Activated naive CD4-positive, alpha-beta T cell treated with anti-CD3 and anti-CD28 coated beads, Interleukin-2, amount 50 U/mL, for 72 hours (primary cell): ENCODE data around the gene PXN. TPM values are rescaled to one million over a fixed set of nuclear protein-coding genes. Genes with fewer than 3 reads are reported as not detected.

Experiments
- ATAC-seq, 2 donors: fragments of 150-1000 bp; cut with Tn5 transposase; 2 replicates each; pipeline ENCODE4 v1.10.0; 2021; ENCODE audit warnings: mild to moderate bottlenecking in 2 of 2, moderate library complexity in 2 of 2
- DNase-seq, 2 donors: peaks; one replicate each; pipeline ENCODE4 v3.0.0; 2021 to 2022; ENCODE audit warnings: low spot score in 2 of 2
- H3K27ac Mint-ChIP-seq, 2 donors: one replicate each; pipeline ENCODE4 v1.8.0; 2022; ENCODE audit warnings: mild to moderate bottlenecking in 2 of 2, mixed read lengths in 2 of 2
- H3K36me3 Mint-ChIP-seq, 2 donors: one replicate each; pipeline ENCODE4 v1.8.0; 2022; ENCODE audit warnings: mixed read lengths in 2 of 2
- H3K9me3 Mint-ChIP-seq, 2 donors: one replicate each; pipeline ENCODE4 v1.8.0; 2022; ENCODE audit warnings: mixed read lengths in 2 of 2
- total RNA-seq, 2 donors: library from RNA; stranded (reverse); gene quantifications; one replicate each; pipeline ENCODE4 v1.2.3, GENCODE V29; 2022

Gene PXN
- 10 to 100 TPM; 49.8 to 66.8 TPM for total RNA-seq

DNA sequence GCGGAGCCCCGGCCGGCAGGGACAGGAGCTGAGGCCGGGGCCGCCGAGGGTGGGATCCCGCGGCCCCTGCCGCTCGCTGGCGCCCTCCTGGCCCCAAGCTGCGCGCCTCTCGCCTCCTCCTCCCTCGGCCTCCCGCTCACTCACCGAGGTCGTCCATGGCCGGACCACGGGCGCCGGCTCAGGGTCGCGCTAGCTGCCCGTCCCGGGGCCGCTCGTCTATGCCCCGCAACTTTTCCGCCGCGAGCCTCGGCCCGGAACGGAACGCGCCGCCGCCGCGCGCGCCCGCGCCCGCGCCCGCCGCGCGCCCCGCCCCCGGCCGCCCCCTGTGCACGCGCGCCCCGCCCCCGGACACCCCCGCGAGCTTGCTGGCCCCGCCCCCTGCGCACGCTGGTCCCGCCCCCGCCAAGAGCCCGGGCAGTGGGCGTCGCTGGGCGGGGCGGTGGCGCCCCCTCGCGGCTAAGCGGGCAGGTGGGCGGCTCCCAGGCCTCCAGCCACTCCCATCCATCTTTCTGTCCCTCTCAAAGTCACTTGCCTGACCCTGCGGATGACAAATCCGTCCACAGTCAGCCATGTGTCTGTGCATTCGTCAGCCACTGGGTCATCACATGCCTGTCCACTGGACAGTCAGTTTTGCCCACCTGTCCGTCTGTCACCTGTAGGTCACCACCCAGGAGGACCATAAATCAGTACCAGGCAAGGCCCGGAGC lies at the start of gene PXN:
Gene PXN, minus strand, starts transcription at position 258 of the 707 bp plus-strand sequence. Its CDS starts 101 bp downstream, at position 157.
- ATAC-seq = peak; percentile 85 to 91
- H3K9me3 Mint-ChIP-seq = no peaks in the 10 kb centered on the region
- peak within 1 kb of the TSS; percentile 89 to 90 for H3K27ac Mint-ChIP-seq
- H3K36me3 Mint-ChIP-seq = peaks cover 7 to 8% of the 10 kb centered on the region in 2 donors
- DNase-seq = peak; percentile 93 to 96

GRCh38 chr12:120314220-120314619 lies 48.7 kb upstream of the PXN start:
- DNase-seq = no peak
- ATAC-seq = no peak
- Mint-ChIP-seq H3K27ac (no peak overlapping the region), H3K36me3 (no peaks in the 10 kb centered on the region), H3K9me3 (no peaks in the 10 kb centered on the region)

GRCh38 chr12:120301962-120302815 lies 36.7 kb upstream of the PXN start, which contains the start of gene SIRT4:
SIRT4 (plus strand) TSS chr12:120302321; CDS start chr12:120303562, 1,241 bp downstream.
- peak; percentile 100 for ATAC-seq
- peaks cover 0 to 6% of the 10 kb centered on the region in 2 donors for H3K36me3 Mint-ChIP-seq
- no peaks in the 10 kb centered on the region for H3K9me3 Mint-ChIP-seq
- peak; percentile 82 to 87 for DNase-seq
- H3K27ac Mint-ChIP-seq = peak within 1 kb of the TSS; percentile 83 to 87

- peak; percentile 50 to 59 for ATAC-seq
- no peak within 1 kb of the TSS for H3K27ac Mint-ChIP-seq
- H3K36me3 Mint-ChIP-seq = no peaks in the 10 kb centered on the region
- no peaks in the 10 kb centered on the region for H3K9me3 Mint-ChIP-seq
- peak; percentile 72 to 83 for DNase-seq
These were observed 27.4 kb upstream of the PXN start, which contains the start of gene RNU4-1 for GRCh38 chr12:120292661-120293531. RNU4-1 (minus strand) TSS chr12:120293237.

DNA sequence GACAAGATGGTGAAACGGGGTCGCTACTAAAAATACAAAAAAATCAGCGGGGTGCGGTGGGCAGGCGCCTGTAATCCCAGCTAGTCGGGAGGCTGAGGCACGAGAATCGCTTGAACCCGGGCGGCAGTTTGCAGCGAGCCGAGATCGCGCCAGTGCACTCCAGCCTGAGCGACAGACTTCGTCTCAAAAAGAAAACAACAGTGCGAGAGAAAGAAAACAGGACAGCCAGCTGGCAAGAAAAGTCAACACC lies 26.8 kb upstream of the PXN start:
- peak; percentile 0 to 13 for ATAC-seq
- H3K9me3 Mint-ChIP-seq = no peaks in the 10 kb centered on the region
- no peak for DNase-seq
- no peaks in the 10 kb centered on the region for H3K36me3 Mint-ChIP-seq
- no peak overlapping the region for H3K27ac Mint-ChIP-seq

DNA sequence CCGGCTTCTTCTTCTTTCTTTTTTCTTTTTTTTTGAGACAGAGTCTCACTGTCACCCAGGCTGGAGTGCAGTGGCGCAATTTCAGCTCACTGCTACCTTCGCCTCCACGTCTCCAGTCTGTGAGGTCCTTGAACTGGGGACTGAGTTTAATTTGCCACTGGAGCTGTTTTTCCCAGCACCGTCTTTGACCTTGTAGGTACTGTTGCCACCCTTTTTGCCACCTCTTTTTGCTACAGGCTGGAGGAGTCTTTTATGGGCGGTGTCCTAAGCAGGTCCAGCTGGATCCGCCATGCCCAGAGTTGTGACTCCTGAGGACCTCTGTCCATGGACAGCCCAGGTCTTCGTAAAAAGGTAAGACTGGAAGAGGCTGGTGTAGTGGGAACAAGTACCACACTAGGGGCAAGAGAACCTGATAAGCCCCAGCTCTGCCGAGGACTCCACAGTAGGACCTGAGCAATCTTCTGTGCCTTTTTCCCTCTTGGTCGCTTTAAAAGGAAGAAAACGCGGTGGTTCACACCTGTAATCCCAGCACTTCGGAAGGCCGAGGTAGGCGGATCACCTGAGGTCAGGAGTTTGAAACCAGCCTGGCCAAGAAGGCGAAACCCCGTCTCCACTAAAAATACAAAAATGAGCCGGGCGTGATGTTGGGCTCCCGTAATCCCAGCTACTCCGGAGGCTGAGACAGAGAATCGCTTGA lies 25.2 kb upstream of the PXN start:
- ATAC-seq = peak in 1 of 2 donors; percentile 18
- no peaks in the 10 kb centered on the region for H3K9me3 Mint-ChIP-seq

GRCh38 chr12:120287491-120287890 lies 22.0 kb upstream of the PXN start:
- ATAC-seq (no peak), DNase-seq (no peak)
- Mint-ChIP-seq H3K9me3 (no peaks in the 10 kb centered on the region), H3K36me3 (no peaks in the 10 kb centered on the region), H3K27ac (no peak overlapping the region)

More for the DNA sequence above, 25.2 kb upstream of the PXN start:
- Mint-ChIP-seq H3K36me3 (no peaks in the 10 kb centered on the region), H3K27ac (no peak overlapping the region)
- peak in 1 of 2 donors; percentile 33 for DNase-seq

- H3K27ac Mint-ChIP-seq = no peak overlapping the region
- ATAC-seq = no peak
- no peaks in the 10 kb centered on the region for H3K9me3 Mint-ChIP-seq
- no peaks in the 10 kb centered on the region for H3K36me3 Mint-ChIP-seq
- no peak for DNase-seq
These were observed 21.4 kb upstream of the PXN start for GRCh38 chr12:120286768-120287490.

DNA sequence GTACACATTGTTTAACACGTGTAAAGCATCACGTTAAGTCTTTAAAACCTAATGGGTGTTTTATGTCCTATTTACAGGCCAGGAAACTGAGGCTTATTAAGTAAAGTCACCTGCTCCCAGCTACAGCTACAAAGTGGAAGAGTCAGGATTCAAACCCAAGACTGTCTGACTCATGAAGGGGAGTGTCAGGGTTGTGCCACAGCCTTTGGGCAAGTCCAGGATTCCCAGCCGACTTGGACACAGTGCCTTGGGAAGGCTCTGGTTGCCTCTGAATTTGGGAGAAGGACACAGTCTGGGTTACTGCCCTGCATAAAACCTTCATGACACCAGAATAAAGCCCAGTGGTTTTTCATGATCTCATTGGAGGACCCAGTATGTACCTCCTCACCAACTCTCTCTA lies 18.9 kb upstream of the PXN start:
- H3K27ac Mint-ChIP-seq = no peak overlapping the region
- ATAC-seq = no peak
- no peaks in the 10 kb centered on the region for H3K36me3 Mint-ChIP-seq
- no peak for DNase-seq
- no peaks in the 10 kb centered on the region for H3K9me3 Mint-ChIP-seq

DNA sequence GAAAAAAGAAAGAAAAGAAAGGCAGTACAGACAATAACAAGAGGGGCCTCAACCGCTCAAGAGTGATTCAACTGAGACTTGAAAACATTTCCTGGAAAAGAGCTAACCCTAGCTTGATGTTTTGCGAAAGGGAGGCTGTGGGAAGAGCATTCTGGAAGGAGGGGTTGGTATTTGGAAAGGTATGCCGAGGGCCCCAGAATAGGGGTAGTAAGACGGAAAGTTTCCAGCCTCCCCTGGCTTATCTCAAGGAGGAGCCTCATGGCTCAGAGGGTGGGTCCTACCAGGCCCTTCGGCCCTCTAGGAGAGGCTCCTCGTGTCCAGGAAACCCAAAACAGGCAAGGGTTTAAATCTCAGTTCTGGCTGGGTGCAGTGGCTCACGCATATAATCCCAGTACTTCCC lies 17.8 kb upstream of the PXN start:
- ATAC-seq (no peak), DNase-seq (no peak)
- Mint-ChIP-seq H3K27ac (no peak overlapping the region), H3K36me3 (no peaks in the 10 kb centered on the region), H3K9me3 (no peaks in the 10 kb centered on the region)

DNA sequence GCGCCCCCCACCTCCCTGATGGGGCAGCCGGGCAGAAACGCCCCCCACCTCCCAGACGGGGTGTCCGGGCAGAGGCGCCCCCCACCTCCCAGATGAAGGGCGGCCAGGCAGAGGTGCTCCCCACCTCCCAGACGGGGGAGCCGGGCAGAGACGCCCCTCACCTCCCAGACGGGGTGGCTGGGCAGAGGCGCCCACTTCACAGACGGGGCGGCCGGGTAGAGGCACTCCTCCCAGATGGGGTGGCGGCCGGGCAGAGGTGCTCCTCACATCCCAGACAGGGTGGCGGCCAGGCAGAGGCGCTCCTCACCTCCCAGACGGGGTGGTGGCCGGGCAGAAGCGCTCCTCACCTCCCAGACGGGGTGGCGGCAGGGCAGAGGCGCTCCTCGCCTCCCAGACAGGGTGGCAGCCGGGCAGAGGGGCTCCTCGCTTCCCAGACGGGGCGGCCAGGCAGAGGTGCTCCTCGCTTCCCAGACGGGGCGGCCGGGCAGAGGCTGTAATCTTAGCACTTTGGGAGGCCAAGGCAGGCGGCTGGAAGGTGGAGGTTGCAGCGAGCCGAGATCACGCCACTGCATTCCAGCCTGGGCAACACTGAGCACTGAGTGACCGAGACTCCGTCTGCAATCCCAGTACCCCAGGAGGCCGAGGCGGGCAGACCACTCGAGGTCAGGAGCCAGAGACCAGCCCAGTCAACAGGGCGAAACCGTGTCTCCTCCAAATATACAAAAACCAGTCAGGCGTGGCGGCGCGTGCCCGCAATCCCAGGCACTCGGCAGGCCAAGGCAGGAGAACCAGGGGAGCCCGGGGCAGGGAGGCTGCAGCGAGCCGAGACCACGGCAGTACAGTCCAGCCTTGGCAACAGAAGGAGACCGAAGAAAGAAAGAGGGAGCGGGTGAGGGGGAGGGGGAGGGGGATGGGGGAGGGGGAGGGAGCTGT lies 12.9 kb upstream of the PXN start:
- Mint-ChIP-seq H3K27ac (no peak overlapping the region), H3K9me3 (no peaks in the 10 kb centered on the region), H3K36me3 (no peaks in the 10 kb centered on the region)
- DNase-seq (no peak), ATAC-seq (no peak)

- no peak for DNase-seq
- no peak overlapping the region for H3K27ac Mint-ChIP-seq
- H3K9me3 Mint-ChIP-seq = no peaks in the 10 kb centered on the region
- H3K36me3 Mint-ChIP-seq = no peaks in the 10 kb centered on the region
- ATAC-seq = no peak
These were observed 11.2 kb upstream of the PXN start for GRCh38 chr12:120276734-120277133.

DNA sequence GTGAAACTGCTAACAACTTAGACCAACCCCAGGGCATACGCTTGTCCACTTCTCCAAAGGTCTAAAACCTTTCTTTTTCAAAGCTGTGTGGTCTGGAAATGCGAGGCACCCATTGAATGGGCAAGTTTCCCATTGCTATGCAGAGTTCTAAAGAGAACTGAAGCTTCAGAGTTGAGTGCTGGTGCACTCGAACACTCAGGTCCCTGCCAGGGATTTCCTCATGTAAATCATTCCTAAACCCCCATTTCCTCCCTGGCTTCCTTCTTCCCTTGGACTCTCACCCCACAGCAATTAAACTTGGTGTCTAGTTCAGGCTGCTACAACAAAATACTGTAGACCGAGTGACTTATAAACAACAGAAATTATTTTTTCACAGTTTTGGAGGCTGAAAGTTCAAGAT lies 2.2 kb upstream of the PXN start:
- DNase-seq = no peak

GRCh38 chr12:120266180-120266870 lies 795 bp upstream of the PXN start:
- DNase-seq (no peak), ATAC-seq (no peak)
- Mint-ChIP-seq H3K36me3 (peaks cover 7 to 8% of the 10 kb centered on the region in 2 donors), H3K27ac (peak overlapping the region; percentile 68 to 84), H3K9me3 (no peaks in the 10 kb centered on the region)

More for the DNA sequence above, 2.2 kb upstream of the PXN start:
- no peak for ATAC-seq
- no peaks in the 10 kb centered on the region for H3K9me3 Mint-ChIP-seq
- H3K36me3 Mint-ChIP-seq = peaks cover 7 to 8% of the 10 kb centered on the region in 2 donors
- no peak overlapping the region for H3K27ac Mint-ChIP-seq
